Tibial nerve (tissue), 4 donors: ENCODE results near the gene TMEM132D. TPM values are rescaled to one million over a fixed set of nuclear protein-coding genes. Genes with fewer than 3 reads are reported as not detected.

Experiments
- DNase-seq, 2 donors: peaks; one replicate each; pipeline ENCODE4 v3.0.0-alpha.2; 2019; ENCODE audit warnings: low spot score in 2 of 2
- H3K27ac ChIP-seq, 4 donors: fragments of 200-600 bp; sonication (generic) in 3 of 4; one replicate each; pipeline ENCODE4 v1.5.1; 2017 to 2019; ENCODE audit warnings: mild to moderate bottlenecking in 1 of 4
- H3K27me3 ChIP-seq, 2 donors: fragments of 200-600 bp; sonication (generic) in 1 of 2; one replicate each; pipeline versions ENCODE4 v1.5.1 to v1.6.0; 2017 to 2019
- H3K36me3 ChIP-seq, 3 donors: fragments of 200-600 bp; sonication (generic); one replicate each; pipeline ENCODE4 v1.5.1; 2018 to 2019
- H3K4me1 ChIP-seq, 4 donors: fragments of 200-600 bp; sonication (generic) in 3 of 4; one replicate each; pipeline ENCODE4 v1.5.1; 2017 to 2019
- H3K4me3 ChIP-seq, 4 donors: fragments of 200-600 bp; sonication (generic) in 3 of 4; one replicate each; pipeline ENCODE4 v1.5.1; 2017 to 2019; ENCODE audit warnings: mild to moderate bottlenecking in 1 of 4, moderate library complexity in 1 of 4
- H3K9me3 ChIP-seq, 4 donors: fragments of 200-600 bp; sonication (generic) in 3 of 4; one replicate each; pipeline ENCODE4 v1.5.1; 2017 to 2019
- CTCF ChIP-seq, 5 experiments: fragments of 200-600 bp in 3 of 5; fragments of 450-650 bp in 2 of 5; sonication (generic) in 3 of 5; IDR thresholded peaks; one replicate each; pipeline ENCODE4 v1.5.1; 2016 to 2019; ENCODE audit warnings: antibody characterized with exemption in 5 of 5, mild to moderate bottlenecking in 3 of 5, moderate library complexity in 2 of 5
- EP300 ChIP-seq, 2 donors: sonication (generic); formaldehyde crosslinking; IDR thresholded peaks; one replicate each; pipeline ENCODE4 v1.6.1; 2017; ENCODE audit warnings: antibody characterized with exemption in 2 of 2, mild to moderate bottlenecking in 1 of 2
- POLR2A ChIP-seq, 2 donors: fragments of 450-650 bp; IDR thresholded peaks; one replicate each; pipeline ENCODE4 v1.6.1; 2017; ENCODE audit warnings: antibody characterized with exemption in 2 of 2, mild to moderate bottlenecking in 2 of 2, moderate library complexity in 2 of 2
- WGBS, 2 donors: methylation state at CpG; one replicate each; pipeline ENCODE4 v1.1.5; 2018; 5-methylcytosine and 5-hydroxymethylcytosine counted together
- total RNA-seq, 4 donors: library from RNA; depleted of rRNA; stranded (reverse); fragments of >200 nt; gene quantifications; one replicate each; pipeline ENCODE4 v1.1.0, GENCODE V29; 2016

TMEM132D gene
- total RNA-seq, 4 donors from 2014 or later = under 0.01 to 0.21 TPM; not detected in 2

DNA sequence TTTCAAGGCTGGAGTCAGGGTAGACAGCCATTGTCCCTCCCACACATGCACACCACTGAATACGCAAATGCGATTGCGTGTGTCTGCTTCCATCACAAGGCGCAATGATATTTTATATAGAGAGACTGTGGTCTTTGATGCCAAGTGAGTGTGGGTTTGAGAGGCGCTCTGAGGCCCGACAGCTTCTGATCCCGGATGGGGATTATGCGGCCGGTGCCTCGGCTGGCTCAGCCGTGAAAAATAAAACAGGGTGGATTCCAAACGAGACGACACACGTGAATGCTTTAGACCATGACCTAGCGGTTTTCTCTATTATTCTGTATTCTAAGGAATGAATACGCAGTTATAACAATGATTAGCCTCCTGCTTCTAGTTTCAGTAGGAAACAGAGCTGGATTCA is 72.5 kb downstream of the TMEM132D start:
- peaks cover 0 to 10% (median 0%) of the 10 kb centered on the region in 4 donors for H3K9me3 ChIP-seq
- WGBS, 2 donors = 81 to 82% methylated on average over 16 of the region's 16 CpGs
- DNase-seq = no peak
- no peaks in the 10 kb centered on the region for H3K4me1 ChIP-seq
- H3K27ac ChIP-seq = no peak overlapping the region
- no peaks in the 10 kb centered on the region for H3K36me3 ChIP-seq
- no peak overlapping the region for H3K4me3 ChIP-seq
- TF ChIP-seq CTCF (IDR thresholded peaks at IDR 0.05) = no peak
- TF ChIP-seq EP300 (IDR thresholded peaks at IDR 0.05) = no peak
- TF ChIP-seq POLR2A (IDR thresholded peaks at IDR 0.05) = no peak
- no peaks in the 10 kb centered on the region for H3K27me3 ChIP-seq

- WGBS, 2 donors = 55 to 57% methylated on average over 4 of the region's 4 CpGs
- no peak for DNase-seq
- Histone ChIP-seq H3K4me1 (no peaks in the 10 kb centered on the region), H3K36me3 (no peaks in the 10 kb centered on the region), H3K27me3 (no peaks in the 10 kb centered on the region), H3K9me3 (peaks cover 0 to 10% (median 0%) of the 10 kb centered on the region in 4 donors), H3K4me3 (no peak overlapping the region), H3K27ac (no peak overlapping the region)
- TF ChIP-seq POLR2A (IDR thresholded peaks at IDR 0.05) (no peak), CTCF (IDR thresholded peaks at IDR 0.05) (no peak), EP300 (IDR thresholded peaks at IDR 0.05) (no peak)
Observed at GRCh38 chr12:129830796-129831195, 73.0 kb downstream of the TMEM132D start.

DNA sequence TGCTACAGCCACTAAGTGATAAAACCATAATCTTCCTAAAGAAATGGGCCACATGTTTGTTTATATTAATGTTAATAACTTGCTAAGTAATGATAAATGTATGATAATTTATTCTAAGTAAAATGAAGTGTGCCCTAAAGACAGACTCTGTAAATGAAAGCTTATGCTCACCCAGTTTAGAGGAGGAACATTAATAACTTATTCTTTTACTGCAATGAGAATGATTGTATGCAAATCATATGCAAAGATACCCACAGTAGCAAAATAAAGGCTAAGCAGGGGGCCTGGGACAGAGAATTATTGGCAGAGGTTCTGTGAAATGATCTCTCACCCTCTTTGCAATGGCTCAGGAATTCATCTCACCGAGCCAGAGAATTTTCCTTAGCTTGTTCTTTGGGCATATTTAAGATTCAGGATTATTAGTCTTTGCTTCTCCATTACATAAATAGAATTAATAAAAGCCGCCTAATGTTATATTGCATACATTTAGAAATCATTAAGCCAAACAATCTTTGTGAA is 75.9 kb downstream of the TMEM132D start:
- Histone ChIP-seq H3K4me1 (no peaks in the 10 kb centered on the region), H3K36me3 (no peaks in the 10 kb centered on the region), H3K9me3 (peaks cover 0 to 19% (median 0%) of the 10 kb centered on the region in 4 donors), H3K27ac (no peak overlapping the region), H3K4me3 (no peak overlapping the region), H3K27me3 (no peaks in the 10 kb centered on the region)
- no peak for TF ChIP-seq POLR2A (IDR thresholded peaks at IDR 0.05)
- TF ChIP-seq EP300 (IDR thresholded peaks at IDR 0.05) = no peak
- no peak for TF ChIP-seq CTCF (IDR thresholded peaks at IDR 0.05)
- 47 to 53% methylated on average over 2 of the region's 2 CpGs for WGBS, 2 donors
- DNase-seq = no peak

- H3K4me3 ChIP-seq = no peak overlapping the region
- no peak for DNase-seq
- WGBS, 2 donors = 63 to 69% methylated on average over 5 of the region's 5 CpGs
Observed at GRCh38 chr12:129827102-129827865, 76.5 kb downstream of the TMEM132D start.

More at GRCh38 chr12:129827102-129827865, 76.5 kb downstream of the TMEM132D start:
- H3K27me3 ChIP-seq = no peaks in the 10 kb centered on the region
- TF ChIP-seq CTCF (IDR thresholded peaks at IDR 0.05) (no peak), POLR2A (IDR thresholded peaks at IDR 0.05) (no peak), EP300 (IDR thresholded peaks at IDR 0.05) (no peak)
- no peaks in the 10 kb centered on the region for H3K4me1 ChIP-seq
- peaks cover 0 to 22% (median 0%) of the 10 kb centered on the region in 4 donors for H3K9me3 ChIP-seq
- H3K36me3 ChIP-seq = no peaks in the 10 kb centered on the region
- no peak overlapping the region for H3K27ac ChIP-seq
